NCI-H446 (cell line): ENCODE data around the gene NFIX.

ENCODE experiments used
- DNase-seq, 2 experiments: peaks; one replicate each; lab custom pipeline; 2025; lab: John Stamatoyannopoulos, UW

NFIX gene

GRCh38 chr19:13122980-13123957 lies 128.0 kb downstream of the NFIX start:
- DNase-seq, result no peak

GRCh38 chr19:13127051-13127450 lies 131.8 kb downstream of the NFIX start:
- DNase-seq, result no peak

DNA sequence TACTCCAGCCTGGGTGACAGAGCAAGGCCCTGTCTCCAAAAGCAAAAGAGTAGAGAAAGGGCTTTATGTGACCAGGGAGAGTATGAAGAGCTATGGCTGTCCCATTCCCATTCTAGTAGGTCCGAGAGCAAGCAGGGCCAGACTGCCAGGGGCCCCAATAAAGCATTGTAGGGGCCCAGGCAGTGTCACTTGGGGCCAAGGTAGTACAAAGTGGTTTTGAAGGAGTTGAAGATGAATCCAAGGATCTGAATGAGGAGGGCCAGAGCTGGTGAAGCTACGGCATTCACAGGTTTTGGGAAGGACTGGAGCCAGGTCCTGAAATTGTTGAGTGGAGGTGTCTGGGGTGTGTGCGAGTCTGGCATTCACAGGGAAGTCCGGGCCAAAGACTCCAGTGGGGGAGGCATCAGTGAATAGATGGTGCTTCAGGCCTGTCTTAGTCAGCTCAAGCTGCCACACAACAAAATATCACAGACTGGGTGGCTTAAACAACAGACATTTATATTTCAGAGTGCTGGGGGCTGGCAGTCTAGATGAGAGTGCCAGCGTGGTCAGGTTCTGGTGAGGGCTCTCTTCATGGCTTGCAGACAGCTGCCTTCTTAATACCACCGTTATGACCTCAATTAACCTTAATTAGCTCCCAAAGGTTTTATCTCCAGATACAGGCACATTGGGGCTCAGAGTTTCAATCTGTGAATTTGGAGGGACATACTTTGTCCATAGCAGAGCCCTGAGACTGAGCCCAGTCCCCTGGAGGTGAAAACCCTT lies 132.7 kb downstream of the NFIX start:
- no peak for DNase-seq

DNA sequence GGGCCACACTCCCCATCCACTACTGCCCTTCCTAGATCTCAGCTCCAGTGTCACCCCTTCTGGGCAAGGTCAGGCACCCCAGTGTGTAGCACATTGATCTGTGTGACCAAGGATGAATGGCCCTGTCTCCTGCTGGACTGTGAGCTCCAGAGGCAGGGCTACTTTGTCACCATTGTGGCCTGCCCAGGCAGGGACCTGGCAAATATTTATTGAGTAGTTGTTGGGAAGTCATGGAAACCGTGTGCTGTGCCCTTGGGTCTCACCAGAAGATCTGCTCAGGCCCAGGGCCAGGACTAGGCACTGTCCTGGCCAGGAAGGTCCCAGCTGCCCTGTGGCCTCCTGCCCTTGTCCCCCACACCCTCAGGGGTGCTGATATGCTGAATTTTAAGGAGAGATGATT lies 133.3 kb downstream of the NFIX start:
- DNase-seq, result no peak

DNA sequence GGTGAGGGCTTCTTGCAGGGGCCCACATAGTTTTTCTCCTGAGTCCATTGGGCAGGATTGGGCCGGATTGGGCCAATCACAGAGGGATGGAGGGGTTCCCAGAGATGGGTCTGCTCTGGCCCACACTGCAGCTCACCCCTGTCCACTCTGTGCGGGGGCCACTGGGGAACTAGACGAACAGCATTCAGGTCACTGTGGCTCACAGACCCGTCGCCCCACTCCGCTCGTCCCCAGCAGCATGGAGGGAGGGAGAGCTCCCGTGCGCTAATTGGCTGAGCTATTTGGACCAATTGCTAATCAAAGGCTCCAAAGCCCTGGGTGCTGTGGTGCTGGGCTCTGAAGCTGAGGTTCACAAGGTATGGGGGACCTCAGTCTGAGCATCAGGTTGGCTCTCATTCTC lies 134.1 kb downstream of the NFIX start:
- DNase-seq, result no peak

GRCh38 chr19:13130886-13131490 lies 135.7 kb downstream of the NFIX start:
- no peak for DNase-seq

GRCh38 chr19:13132471-13133180 lies 137.4 kb downstream of the NFIX start:
- DNase-seq, result no peak

DNA sequence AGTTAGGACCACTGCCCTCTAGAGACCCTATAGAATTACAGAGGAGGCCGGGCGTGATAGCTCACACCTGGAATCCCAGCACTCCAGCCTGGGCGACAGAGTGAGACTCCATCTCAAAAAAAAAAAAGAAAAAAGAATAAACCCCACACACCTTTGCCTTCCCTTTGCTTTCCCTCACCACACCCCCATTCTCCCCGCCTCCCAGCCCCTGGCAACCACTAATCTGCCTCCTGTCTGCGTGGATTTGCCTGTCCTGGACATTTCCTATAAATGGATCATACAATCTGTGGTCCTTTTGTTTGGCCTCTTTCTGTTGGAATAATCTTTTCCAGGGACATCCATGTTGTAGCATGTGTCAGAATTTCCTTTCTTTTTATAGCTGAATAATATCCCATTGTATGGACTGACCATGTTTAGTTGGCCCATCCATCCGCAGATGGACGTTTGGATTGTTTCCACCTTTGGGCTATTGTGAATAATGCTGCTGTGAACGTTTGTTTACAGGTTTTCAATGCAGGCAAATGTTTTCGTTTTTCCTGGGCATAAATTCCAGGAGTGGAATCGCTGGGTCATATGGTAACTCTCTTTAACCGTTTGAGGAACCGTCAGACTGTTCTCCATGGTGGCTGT lies 138.1 kb downstream of the NFIX start:
- DNase-seq, result no peak

DNA sequence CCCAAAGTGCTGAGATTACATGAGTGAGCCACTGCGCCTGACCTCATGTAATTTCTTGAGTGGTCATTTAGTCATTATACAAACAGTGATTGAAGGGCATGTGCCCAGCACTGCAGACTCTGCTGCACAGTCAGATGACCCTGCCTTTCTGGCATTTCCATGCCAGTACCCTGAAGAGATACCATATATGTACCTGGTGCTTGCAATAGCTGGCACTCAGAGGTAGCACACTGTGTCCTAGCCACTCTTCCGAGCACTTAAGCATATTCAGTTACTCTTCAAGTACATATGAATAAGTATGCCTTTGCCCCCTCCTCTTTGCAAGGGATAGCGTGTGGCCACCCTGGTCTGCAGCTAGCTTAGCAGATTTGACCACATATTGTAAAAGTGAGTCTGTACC lies 139.4 kb downstream of the NFIX start:
- no peak for DNase-seq

GRCh38 chr19:13135068-13136062 lies 140.1 kb downstream of the NFIX start:
- no peak for DNase-seq

- DNase-seq, result no peak
Observed at GRCh38 chr19:13137290-13137794, 142.1 kb downstream of the NFIX start.

GRCh38 chr19:13138171-13138915 lies 143.1 kb downstream of the NFIX start:
- no peak for DNase-seq

GRCh38 chr19:13138916-13139198 lies 143.6 kb downstream of the NFIX start:
- no peak for DNase-seq

- DNase-seq, result no peak
Observed at GRCh38 chr19:13139633-13140311, 144.5 kb downstream of the NFIX start.

DNA sequence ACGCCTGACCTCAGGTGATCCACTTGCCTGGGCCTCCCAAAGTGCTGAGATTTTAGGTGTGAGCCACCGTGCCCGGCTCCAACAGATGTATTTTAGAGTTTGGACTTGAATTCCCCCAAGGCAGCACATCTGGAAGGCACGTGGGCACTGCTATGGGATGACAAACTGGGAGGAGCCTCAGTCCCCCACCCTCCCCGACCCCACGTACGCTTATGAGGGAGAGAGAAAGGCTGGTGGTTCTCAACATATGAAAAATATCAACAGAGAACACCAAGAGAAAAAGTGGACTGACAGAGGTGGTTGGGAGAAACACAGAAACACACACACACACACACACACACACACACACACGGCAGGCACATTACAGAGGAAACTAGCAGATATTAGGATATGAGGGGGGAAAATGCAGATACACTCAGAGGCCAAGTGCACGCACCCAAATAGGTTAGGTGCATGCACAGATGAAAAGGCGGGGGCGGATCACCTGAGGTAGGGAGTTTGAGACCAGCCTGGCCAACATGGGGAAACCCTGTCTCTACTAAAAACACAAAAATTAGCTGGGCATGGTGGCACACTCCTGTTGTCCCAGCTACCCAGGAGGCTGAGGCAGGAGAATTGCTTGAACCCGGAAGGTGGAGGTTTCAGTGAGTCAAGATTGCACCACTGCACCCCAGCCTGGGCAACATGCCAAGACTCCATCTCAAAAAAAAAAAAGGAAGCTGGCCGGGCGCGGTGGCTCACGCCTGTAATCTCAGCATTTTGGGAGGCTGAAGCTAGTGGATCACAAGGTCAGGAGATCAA lies 151.7 kb downstream of the NFIX start:
- DNase-seq, result no peak
